ENCODE data around the gene SLC38A11. TPM values are rescaled to one million over a fixed set of nuclear protein-coding genes. Genes with fewer than 3 reads are reported as not detected.

SLC38A11 gene
- polyA plus RNA-seq, 1 experiment: 0.52 TPM

GRCh38 chr2:164943289-164943688 is 12.0 kb downstream of the SLC38A11 start:
- no peak for DNase-seq (ENCODE audit: low read depth, low spot score)
- H3K27ac ChIP-seq (ENCODE audit: low read depth, low read length): no peak overlapping the region
- no peak overlapping the region for H3K4me3 ChIP-seq (ENCODE audit: low read depth, low read length)
- ChIA-PET POLR2A (no interaction called here), CTCF (interaction anchor here (1.0 to 1.2 kb wide), 2 partner anchors 19 to 73 kb away, joined by 3 to 4 read pairs; no protein-coding TSS in a partner anchor)
- H3K9me3 ChIP-seq (ENCODE audit: control insufficient read depth, insufficient read depth, low read length): no peaks in the 10 kb centered on the region
- no peak for TF ChIP-seq CTCF (IDR thresholded peaks at IDR 0.05; ENCODE audit: low read depth, low read length)
- no peaks in the 10 kb centered on the region for H3K27me3 ChIP-seq (ENCODE audit: control insufficient read depth, insufficient read depth, low read length)

GRCh38 chr2:164937864-164938401 is 17.4 kb downstream of the SLC38A11 start:
- DNase-seq (ENCODE audit: low read depth, low spot score): no peak
- CTCF ChIA-PET: interaction anchor here (1.3 kb wide), 1 partner anchor 76 kb away, joined by 5 read pairs; no protein-coding TSS in a partner anchor
- POLR2A ChIA-PET: no interaction called here
- H3K27ac ChIP-seq (ENCODE audit: low read depth, low read length): no peak overlapping the region
- no peaks in the 10 kb centered on the region for H3K9me3 ChIP-seq (ENCODE audit: control insufficient read depth, insufficient read depth, low read length)
- TF ChIP-seq CTCF (IDR thresholded peaks at IDR 0.05; ENCODE audit: low read depth, low read length): no peak
- no peaks in the 10 kb centered on the region for H3K27me3 ChIP-seq (ENCODE audit: control insufficient read depth, insufficient read depth, low read length)
- no peak overlapping the region for H3K4me3 ChIP-seq (ENCODE audit: low read depth, low read length)

GRCh38 chr2:164935118-164936101 is 19.9 kb downstream of the SLC38A11 start:
- ChIA-PET POLR2A (interaction anchor here (0.6 kb wide), 1 partner anchor 200 kb away, joined by 3 read pairs; no protein-coding TSS in a partner anchor), CTCF (no interaction called here)
- Histone ChIP-seq H3K9me3 (ENCODE audit: control insufficient read depth, insufficient read depth, low read length) (no peaks in the 10 kb centered on the region), H3K4me3 (ENCODE audit: low read depth, low read length) (no peak overlapping the region), H3K27me3 (ENCODE audit: control insufficient read depth, insufficient read depth, low read length) (no peaks in the 10 kb centered on the region), H3K27ac (ENCODE audit: low read depth, low read length) (no peak overlapping the region)
- no peak for TF ChIP-seq CTCF (IDR thresholded peaks at IDR 0.05; ENCODE audit: low read depth, low read length)
- DNase-seq (ENCODE audit: low read depth, low spot score): no peak

DNA sequence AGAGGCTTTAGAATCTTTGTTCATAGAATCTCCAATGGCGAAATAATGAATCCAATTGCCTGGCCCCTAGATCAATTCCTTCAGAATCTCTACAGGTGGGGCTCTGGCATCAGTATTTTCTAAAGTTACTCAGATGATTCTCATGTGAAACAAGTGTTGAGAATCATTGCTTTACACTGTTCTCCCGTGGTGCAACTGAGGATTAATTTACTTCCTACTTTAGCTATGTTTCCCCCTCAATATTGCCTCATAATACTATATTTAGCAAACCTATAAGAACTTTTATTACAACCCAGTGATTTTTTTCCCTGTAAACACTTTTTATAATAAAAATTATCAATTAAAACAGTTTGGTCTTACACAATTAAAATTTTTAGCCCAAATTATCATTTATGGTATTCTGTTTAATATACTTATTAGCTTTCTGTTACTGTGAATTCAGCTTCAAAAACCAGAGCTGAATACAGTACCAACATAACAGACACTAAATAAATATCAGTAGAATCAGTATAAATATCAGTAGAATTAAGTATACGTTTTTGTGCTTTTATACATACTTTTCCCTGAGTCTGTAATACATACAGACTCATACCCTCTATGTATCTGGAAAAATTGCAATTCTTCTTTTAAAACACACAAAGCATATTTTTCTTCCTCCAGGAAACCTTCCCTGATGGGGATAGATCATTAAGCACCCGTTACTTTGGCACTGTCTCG is 20.8 kb downstream of the SLC38A11 start:
- no peak for DNase-seq (ENCODE audit: low read depth, low spot score)
- no peak overlapping the region for H3K27ac ChIP-seq (ENCODE audit: low read depth, low read length)
- CTCF ChIA-PET: interaction anchor here (1.4 kb wide), 1 partner anchor 92 kb away, joined by 5 read pairs; the partner anchor contains the start of gene COBLL1
- no peak for TF ChIP-seq CTCF (IDR thresholded peaks at IDR 0.05; ENCODE audit: low read depth, low read length)
- POLR2A ChIA-PET: no interaction called here
- no peaks in the 10 kb centered on the region for H3K27me3 ChIP-seq (ENCODE audit: control insufficient read depth, insufficient read depth, low read length)
- no peaks in the 10 kb centered on the region for H3K9me3 ChIP-seq (ENCODE audit: control insufficient read depth, insufficient read depth, low read length)
- no peak overlapping the region for H3K4me3 ChIP-seq (ENCODE audit: low read depth, low read length)
